Lower leg skin (tissue), 3 donors: ENCODE measurements around the gene HLA-G.

ENCODE experiments used
- CTCF ChIP-seq, 3 donors: fragments of 450-650 bp; IDR thresholded peaks; one replicate each; pipeline ENCODE4 v1.5.1; 2016; ENCODE audit warnings: antibody characterized with exemption in 3 of 3, mild to moderate bottlenecking in 3 of 3, moderate library complexity in 2 of 3
- POLR2A ChIP-seq, 2 donors: fragments of 450-650 bp; IDR thresholded peaks; one replicate each; pipeline ENCODE4 v1.6.1; 2016 to 2017; ENCODE audit warnings: antibody characterized with exemption in 2 of 2, mild to moderate bottlenecking in 1 of 2, moderate library complexity in 1 of 2

GRCh38 chr6:29813809-29814208, 13.8 kb upstream of the HLA-G start:
- TF ChIP-seq POLR2A (IDR thresholded peaks at IDR 0.05) (no peak), CTCF (IDR thresholded peaks at IDR 0.05) (no peak)
